ENCODE measurements around the gene CDC42EP4. TPM values are rescaled to one million over a fixed set of nuclear protein-coding genes. Genes with fewer than 3 reads are reported as not detected.
"Not testable (repeated sequence)": the region's sequence is repeated elsewhere in the genome, so short reads cannot be mapped to it uniquely, and the experiment has no call there.

The CDC42EP4 gene
- polyA plus RNA-seq, 1 donor, result 39.3 TPM

- DNase-seq, result no peak
Measured at GRCh38 chr17:73281928-73282327, 29.9 kb downstream of the CDC42EP4 start.

- no peak for DNase-seq
Measured at GRCh38 chr17:73280191-73280590, 31.6 kb downstream of the CDC42EP4 start.

- DNase-seq, result no peak
Measured at GRCh38 chr17:73279704-73280103, 32.1 kb downstream of the CDC42EP4 start.

DNA sequence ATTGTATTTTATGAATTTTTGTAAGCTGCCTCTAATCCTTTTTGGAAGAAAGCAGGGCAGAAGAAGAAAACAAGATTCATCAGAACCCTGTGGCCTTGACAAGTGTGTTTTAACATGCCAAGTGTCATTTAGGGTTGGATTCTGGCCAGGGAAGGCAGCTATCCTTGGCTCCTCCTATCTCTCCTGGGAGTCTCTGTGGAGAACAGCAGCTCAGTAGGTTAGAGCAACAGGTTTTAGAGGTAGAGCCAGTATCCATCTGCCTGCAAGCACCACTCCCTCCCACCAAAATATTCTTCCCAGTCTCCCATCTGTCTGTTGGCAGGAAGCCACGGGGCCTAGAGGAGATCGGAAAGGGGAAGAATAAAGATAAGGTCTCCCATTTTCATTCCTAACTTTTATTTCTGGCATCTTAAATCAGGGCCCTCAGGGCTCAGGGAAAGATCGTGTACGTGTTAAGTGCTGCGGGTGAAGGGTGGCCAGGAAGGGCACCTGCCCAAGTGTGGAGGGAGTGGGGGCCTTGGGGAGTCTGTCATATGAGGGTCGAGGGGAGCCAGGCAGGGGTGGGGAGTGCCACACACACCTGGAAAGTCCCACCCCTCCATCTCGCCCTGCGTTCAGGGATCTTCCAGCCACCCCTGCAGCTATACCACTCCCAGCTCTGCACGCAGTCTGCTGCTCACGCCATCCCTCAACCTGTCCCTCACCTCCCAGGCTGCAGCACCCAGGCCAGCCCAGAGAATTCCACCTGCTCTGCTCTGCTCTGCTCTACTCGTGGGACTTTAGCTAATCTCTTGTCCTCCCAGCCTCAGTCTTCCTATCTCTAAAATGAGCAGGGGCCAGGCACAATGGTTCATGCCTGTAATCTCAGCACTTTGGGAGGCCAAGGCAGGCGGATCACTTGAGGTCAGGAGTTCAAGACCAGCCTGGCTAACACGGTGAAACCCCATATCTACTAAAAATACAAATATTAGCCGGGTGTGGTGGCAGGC is 33.0 kb downstream of the CDC42EP4 start:
- DNase-seq, result no peak

DNA sequence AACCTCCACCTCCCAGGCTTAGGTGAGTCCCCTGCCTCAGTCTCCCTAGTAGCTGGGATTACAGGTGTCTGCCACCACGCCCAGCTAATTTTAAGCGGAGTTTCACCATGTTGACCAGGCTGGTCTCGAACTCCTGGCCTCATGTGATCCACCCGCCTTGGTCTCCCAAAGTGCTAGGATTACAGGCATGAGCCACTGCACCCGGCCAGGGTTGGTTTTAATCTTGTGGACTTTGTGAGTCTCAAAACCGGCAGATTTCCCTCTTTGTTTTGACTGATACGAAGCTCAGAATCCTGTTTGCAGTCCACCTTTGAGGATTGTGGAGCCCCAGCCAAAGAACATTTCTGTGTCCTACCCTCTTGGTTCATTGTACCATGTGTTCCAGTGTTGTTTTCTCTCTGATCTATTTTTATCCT is 33.7 kb downstream of the CDC42EP4 start:
- DNase-seq, result no peak

DNA sequence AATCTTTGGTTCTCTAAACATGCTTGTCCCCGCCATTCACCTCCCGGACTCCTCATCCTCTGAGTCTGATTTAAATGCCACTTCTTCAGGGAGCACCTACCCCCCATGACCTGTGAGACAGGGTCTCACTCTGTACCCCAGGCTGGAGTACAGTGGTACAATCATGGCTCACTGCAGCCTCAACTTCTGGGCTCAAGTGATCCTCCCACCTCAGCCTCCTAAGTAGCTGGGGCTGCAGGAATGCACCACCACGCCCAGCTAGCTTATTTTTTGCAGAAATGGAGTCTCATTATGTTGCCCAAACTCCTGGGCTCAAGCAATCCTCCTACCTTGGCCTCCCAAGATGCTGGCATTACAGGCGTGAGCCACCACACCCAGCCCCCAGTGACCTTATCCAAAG is 37.3 kb downstream of the CDC42EP4 start:
- no peak for DNase-seq

DNA sequence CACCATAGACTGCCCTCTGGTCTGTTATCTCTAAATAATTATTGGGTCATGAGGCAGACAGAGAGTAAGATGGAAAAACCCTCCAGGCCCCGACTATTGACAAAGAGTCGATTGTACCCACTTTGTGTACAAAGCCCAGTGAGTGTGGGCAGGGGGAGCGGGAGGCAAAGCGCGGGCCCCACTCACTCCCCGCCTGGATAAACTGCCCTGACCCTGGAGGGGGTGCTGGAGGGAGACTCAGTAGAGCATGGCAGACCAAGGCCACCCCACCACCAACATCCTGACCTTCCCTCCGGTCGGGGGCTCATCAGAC is 38.9 kb downstream of the CDC42EP4 start:
- DNase-seq, result no peak

DNA sequence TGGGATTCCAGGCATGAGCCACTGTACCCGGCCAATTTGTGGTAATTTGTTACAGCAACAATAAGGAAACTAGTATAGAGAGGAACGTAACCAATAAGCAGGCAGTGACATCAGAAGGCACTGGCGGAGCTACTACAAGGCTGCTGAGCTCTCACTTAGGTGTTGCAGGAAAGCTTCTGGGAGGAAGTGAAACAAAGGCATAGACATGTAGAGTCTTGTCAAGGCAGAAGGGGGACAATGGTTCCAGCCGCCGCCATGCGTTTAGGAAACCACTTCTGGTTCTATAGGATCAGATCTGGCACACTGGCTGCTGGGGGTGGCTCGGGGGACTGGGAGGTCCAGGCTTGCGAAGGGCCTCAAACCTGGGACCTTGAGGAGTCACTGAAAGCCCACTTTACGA is 40.7 kb downstream of the CDC42EP4 start:
- no peak for DNase-seq

DNA sequence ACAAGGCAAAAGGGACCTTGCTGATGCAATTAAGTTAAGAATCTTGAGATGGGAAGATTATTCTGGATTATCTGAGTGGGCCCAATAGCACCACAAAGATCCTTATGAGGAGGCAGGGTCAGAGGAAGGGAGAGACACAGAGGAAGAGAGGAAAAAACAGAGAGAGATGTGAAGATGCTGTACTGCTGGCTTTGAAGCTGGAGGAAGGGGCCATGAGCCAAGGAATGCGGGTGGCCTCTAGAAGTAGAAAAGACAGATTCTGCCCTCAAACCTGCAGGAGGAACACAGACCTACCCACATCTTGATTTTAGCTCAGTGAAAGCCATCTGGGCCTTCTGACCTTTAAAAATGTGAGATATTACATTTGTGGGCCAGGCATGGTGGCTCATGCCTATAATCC is 42.0 kb downstream of the CDC42EP4 start:
- DNase-seq, result no peak

GRCh38 chr17:73269329-73269615 is 42.5 kb downstream of the CDC42EP4 start:
- no peak for DNase-seq

DNA sequence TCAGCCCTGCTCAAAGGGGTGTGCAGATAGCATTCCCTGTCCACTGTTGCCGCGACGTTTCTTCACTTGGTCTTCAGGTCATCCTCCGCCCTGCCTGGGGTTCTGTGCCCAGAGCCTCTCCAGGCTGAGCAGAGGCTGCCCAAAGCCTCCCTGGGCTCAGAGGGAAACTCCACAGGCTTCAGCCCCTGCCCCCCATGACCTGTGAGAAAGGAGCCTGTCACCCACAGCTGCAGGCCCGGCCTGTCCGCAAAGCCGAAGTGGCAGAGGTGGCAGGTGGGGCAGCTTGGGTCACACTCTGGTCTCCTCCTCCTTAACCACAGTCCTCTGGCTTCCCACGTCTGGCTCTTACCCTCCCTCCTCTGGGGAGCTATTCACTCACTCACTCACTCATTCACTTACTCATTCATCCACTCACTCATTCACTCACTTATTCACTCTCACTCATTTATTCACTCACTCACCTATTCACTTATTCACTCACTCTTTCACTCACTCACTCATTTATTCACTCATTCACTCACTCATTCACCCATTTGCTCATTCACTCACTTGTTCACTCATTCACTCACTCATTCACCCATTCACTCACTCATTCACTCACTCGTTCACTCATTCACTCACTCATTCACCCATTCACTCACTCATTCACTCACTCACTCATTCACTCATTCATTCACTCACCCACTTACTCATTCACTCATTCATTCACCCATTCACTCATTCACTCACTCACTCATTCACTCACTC is 43.0 kb downstream of the CDC42EP4 start:
- DNase-seq, result no peak

DNA sequence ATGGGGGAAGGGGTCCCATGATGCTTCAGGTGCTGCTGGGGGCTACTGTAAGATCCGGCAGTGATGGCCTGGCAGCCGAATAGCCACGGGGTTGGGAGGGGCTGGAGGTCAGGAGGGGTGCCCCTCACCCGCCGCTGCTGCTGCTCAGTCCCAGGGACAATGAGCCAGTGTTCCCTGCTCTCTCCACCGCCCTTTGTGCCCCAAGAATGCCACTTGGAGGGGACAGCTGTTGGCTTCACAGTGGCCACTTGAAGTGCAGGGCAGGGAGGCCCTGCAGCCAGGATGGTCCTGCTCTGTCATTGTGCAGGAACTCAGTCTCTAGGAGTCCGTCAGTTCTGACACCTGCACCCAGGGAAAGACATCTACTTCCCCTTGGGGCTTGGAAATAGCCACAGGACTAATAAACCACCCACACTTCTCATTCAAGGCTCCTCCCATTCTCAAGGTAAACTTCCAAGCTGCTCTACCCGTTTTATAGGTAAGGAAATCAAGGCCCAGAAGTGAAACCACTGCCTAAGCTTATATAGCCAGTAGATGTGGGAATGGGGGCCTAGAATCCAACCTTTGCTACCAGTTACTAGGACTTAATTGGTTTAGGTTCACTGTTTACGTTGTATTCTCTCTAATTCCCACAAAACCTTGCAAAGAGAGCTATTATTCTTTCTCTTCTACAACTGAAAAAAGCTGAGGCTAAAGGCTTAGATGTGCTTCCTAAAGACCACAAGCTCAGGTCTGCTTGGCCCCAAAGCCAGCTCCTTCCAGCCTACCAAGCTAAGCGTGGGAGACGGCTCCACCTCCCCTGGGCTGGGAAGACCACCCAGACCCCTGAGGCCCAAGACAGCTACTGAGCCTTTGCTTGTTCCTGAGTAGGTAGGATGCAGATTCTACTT is 43.9 kb downstream of the CDC42EP4 start:
- no peak for DNase-seq

DNA sequence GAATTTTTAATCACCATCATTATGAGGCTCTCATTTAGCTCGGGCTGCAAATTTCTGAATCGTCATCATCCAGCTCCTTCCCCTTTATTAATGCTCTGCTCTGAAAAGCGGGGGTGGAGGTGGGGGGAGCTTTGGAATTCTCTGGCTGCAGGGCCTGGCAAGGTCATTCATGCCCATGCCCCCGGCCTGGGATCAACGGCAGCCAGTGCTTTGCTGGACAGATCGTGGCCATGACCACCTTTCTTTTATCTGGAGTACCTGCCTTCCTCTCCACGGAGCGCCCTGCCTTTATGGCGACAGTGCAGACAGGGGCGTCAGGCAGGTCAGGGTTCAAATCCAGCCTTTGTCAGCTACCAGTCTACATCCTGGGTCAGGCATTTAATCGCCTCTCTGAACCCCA is 45.0 kb downstream of the CDC42EP4 start:
- no peak for DNase-seq

DNA sequence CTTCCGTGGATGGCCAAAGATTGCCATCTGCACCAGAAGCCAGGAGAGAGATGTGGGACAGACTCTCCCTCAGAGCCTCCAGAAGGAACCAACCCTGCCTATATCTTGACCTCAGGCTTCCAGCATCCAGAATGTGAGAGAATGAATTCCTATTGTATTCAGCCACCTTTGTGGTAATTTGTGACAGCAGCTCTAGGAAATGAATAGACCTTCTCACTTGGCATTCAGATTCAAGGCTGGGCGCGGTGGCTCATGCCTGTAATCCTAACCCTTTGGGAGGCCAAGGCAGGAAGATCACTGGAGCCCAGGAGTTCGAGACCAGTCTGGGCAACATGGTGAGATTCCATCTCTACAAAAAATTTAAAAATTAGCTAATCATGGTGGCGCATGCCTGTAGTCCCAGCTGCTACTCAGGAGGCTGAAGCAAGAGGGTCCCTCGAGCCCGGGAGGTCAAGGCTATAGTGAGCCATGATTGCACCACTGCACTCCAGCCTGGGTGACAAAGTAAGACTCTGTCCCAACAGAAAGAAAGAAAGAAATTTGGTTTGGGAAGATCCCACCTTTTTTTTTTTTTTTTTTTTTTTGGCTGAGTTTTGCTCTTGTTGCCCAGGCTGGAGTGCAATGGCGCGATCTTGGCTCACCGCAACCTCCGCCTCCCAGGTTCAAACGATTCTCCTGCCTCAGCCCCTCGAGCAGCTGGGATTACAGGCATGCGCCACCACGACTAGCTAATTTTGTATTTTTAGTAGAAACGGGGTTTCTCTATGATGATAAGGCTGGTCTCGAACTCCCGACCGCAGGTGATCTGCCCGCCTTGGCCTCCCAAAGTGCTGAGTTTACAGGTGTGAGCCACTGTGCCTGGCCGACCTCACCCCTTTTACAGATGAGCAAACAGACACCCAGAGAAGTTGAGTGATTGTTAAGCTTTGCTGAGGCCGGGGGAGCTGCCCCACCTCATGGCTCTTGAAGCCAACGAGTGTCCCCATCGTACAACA is 45.9 kb downstream of the CDC42EP4 start:
- DNase-seq, result no peak

- not testable (repeated sequence) for DNase-seq
Measured at GRCh38 chr17:73264448-73264847, 47.4 kb downstream of the CDC42EP4 start.

- no peak for DNase-seq
Measured at GRCh38 chr17:73262676-73263642, 48.8 kb downstream of the CDC42EP4 start.

- no peak for DNase-seq
Measured at GRCh38 chr17:73261952-73262675, 49.7 kb downstream of the CDC42EP4 start.

DNA sequence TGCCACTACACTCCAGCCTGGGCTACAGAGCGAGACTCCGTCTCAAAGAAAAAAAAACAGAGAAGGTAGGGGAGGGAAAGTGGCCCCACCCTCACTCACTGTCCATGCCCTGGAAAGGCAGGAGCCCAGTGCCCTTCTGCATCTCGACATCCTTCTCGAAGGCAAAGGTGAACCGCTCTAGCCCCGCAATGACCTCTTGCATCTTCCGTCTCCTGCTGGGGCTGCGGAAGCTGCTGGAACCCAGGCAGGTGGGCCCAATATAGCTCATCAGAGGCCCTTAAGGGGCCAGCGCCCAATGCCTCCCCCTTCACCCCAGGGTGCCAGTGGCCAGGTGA is 50.2 kb downstream of the CDC42EP4 start, which contains the start of gene CPSF4L:
Gene CPSF4L, minus strand, starts transcription at position 264 of the 335 bp plus-strand sequence. Its CDS starts 62 bp downstream, at position 202.
- DNase-seq, result no peak

- DNase-seq, result no peak
Measured at GRCh38 chr17:73257516-73257915, 54.3 kb downstream of the CDC42EP4 start.
